ENCODE measurements around the gene PRM2. TPM values are rescaled to one million over a fixed set of nuclear protein-coding genes. Genes with fewer than 3 reads are reported as not detected.

The PRM2 gene, protein sequence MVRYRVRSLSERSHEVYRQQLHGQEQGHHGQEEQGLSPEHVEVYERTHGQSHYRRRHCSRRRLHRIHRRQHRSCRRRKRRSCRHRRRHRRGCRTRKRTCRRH
- total RNA-seq = not detected
- not detected for polyA plus RNA-seq
- long read RNA-seq, donor 1 = 0 reads
- long read RNA-seq, donor 2 = 0 reads
- long read RNA-seq, donor 3 = 0 reads

GRCh38 chr16:11276143-11276895 lies at the start of gene PRM2:
Gene PRM2, minus strand, starts transcription at chr16:11276480. Its CDS starts 110 bp downstream, at chr16:11276370.
- intact Hi-C loops (cut with DNase I) = no loop called here

GRCh38 chr16:11325404-11326083 lies 49.3 kb upstream of the PRM2 start:
- DNase-seq = no peak
- 79 to 88% methylated on average over 10 of the region's 10 CpGs for WGBS, 2 donors
- Histone ChIP-seq H3K36me3 (no peaks in the 10 kb centered on the region), H3K4me1 (peaks cover 0 to 51% (median 16%) of the 10 kb centered on the region in 9 donors), H3K9me3 (no peaks in the 10 kb centered on the region), H3K27ac (peak overlapping the region in 1 of 10 donors; percentile 78), H3K4me3 (no peak overlapping the region), H3K27me3 (no peaks in the 10 kb centered on the region)
- TF ChIP-seq, protein P1, sequence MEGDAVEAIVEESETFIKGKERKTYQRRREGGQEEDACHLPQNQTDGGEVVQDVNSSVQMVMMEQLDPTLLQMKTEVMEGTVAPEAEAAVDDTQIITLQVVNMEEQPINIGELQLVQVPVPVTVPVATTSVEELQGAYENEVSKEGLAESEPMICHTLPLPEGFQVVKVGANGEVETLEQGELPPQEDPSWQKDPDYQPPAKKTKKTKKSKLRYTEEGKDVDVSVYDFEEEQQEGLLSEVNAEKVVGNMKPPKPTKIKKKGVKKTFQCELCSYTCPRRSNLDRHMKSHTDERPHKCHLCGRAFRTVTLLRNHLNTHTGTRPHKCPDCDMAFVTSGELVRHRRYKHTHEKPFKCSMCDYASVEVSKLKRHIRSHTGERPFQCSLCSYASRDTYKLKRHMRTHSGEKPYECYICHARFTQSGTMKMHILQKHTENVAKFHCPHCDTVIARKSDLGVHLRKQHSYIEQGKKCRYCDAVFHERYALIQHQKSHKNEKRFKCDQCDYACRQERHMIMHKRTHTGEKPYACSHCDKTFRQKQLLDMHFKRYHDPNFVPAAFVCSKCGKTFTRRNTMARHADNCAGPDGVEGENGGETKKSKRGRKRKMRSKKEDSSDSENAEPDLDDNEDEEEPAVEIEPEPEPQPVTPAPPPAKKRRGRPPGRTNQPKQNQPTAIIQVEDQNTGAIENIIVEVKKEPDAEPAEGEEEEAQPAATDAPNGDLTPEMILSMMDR (IDR thresholded peaks at IDR 0.05) = no peak
- ATAC-seq = no peak
- intact Hi-C loops (cut with DNase I) = no loop called here

More at GRCh38 chr16:11276143-11276895, at the start of gene PRM2:
- Histone ChIP-seq H3K27me3 (peaks cover 0 to 4% (median 0%) of the 10 kb centered on the region in 7 donors), H3K27ac (no peak within 1 kb of the TSS), H3K4me1 (no peaks in the 10 kb centered on the region), H3K36me3 (no peaks in the 10 kb centered on the region), H3K9me3 (peaks cover 0 to 3% (median 0%) of the 10 kb centered on the region in 11 donors), H3K4me3 (no peak within 1 kb of the TSS)
- TF ChIP-seq, protein P1 (IDR thresholded peaks at IDR 0.05) = no peak
- no peak for ATAC-seq
- 94 to 95% methylated on average over 26 of the region's 26 CpGs for WGBS, 2 donors
- DNase-seq = no peak

DNA sequence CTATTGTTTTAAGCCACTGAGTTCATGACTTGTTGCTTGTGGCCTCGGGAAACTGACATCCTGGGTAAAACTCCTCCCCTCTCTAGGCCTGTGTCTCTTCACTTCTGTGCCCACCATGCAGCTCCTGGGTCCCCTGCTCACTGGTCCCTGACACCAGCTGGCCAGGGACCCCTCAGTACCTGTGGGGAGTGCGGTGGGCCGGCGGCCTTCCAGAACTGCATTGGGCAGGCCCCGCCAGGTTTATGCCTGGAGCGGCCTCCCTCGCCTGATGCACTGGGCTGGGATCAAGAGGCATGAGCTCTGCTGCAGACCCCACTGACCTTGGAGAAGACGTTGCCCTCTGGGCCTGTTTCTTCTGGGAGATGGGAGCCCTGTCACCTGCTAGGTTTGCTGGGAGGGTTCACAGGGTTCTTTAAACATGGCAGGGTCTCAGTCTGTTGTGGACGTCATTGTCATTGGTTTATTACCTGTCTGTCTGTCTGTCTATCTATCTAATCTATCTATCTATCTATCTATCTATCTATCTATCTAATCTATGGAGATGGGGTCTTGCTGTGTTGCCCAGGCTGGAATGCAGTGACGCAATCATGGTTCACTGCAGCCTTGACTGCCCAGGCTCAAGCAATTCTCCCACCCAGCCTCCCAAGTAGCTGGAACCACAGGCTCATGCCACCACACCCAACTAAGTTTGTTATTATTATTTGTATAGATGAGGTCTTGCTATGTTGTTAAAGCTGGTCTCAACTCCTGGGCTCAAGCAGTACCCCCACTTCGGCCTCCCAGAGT lies 47.5 kb upstream of the PRM2 start:
- peaks cover 0 to 39% (median 10%) of the 10 kb centered on the region in 9 donors for H3K4me1 ChIP-seq
- no peak for DNase-seq
- WGBS, 2 donors = 91 to 92% methylated on average over 11 of the region's 11 CpGs
- H3K27ac ChIP-seq = no peak overlapping the region
- no peak overlapping the region for H3K4me3 ChIP-seq
- intact Hi-C loops (cut with DNase I) = loop anchor here in 1 of 10 donors (5.0 kb wide), 1 partner anchor 1029 kb away; no protein-coding TSS in a partner anchor
- no peak for ATAC-seq
- H3K36me3 ChIP-seq = no peaks in the 10 kb centered on the region
- H3K9me3 ChIP-seq = no peaks in the 10 kb centered on the region
- H3K27me3 ChIP-seq = no peaks in the 10 kb centered on the region
- TF ChIP-seq, protein P1 (IDR thresholded peaks at IDR 0.05) = no peak

DNA sequence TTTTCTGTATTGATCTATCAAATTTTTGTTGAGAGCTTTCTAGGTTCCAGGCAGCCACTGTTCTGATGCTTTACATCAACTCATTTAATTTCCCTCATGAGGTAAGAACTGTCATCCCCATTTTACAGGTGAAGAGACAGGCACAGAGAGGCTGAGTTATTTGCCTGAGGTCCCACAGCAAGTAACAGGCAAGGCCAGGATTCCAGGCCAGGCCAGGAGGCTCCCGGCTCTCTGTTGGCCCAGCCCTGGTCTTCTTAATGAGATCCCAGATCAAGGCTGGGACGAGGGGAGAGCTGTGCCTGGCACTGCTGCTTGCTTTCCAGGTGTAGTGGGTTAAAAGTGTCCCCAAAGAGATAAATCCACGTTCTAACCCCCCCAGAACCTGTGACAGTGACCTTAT lies 46.5 kb upstream of the PRM2 start:
- TF ChIP-seq, protein P1 (IDR thresholded peaks at IDR 0.05) = no peak
- intact Hi-C loops (cut with DNase I) = loop anchor here in 1 of 10 donors (5.0 kb wide), 1 partner anchor 1029 kb away; no protein-coding TSS in a partner anchor
- no peaks in the 10 kb centered on the region for H3K9me3 ChIP-seq
- no peak overlapping the region for H3K27ac ChIP-seq
- no peaks in the 10 kb centered on the region for H3K27me3 ChIP-seq
- DNase-seq = no peak
- H3K4me1 ChIP-seq = peaks cover 0 to 30% (median under 1%) of the 10 kb centered on the region in 9 donors
- H3K36me3 ChIP-seq = no peaks in the 10 kb centered on the region
- ATAC-seq = no peak
- no peak overlapping the region for H3K4me3 ChIP-seq
- WGBS, 2 donors = 86 to 88% methylated on average over 3 of the region's 3 CpGs

Data from heart right ventricle (tissue), 16 donors.